Epithelial cell of prostate (primary cell): ENCODE measurements around the gene SERPING1.
"Not testable (repeated sequence)": the region's sequence is repeated elsewhere in the genome, so short reads cannot be mapped to it uniquely, and the experiment has no call there.

ENCODE experiments used
- DNase-seq: peaks from one replicate; pipeline ENCODE4 v3.0.0-alpha.2; 2011; ENCODE audit warnings: low read depth, low spot score
- H3K27ac ChIP-seq: fragments of 450-650 bp; 2 replicates; pipeline ENCODE4 v1.5.1; 2017; ENCODE audit warnings: mild to moderate bottlenecking

The SERPING1 gene

DNA sequence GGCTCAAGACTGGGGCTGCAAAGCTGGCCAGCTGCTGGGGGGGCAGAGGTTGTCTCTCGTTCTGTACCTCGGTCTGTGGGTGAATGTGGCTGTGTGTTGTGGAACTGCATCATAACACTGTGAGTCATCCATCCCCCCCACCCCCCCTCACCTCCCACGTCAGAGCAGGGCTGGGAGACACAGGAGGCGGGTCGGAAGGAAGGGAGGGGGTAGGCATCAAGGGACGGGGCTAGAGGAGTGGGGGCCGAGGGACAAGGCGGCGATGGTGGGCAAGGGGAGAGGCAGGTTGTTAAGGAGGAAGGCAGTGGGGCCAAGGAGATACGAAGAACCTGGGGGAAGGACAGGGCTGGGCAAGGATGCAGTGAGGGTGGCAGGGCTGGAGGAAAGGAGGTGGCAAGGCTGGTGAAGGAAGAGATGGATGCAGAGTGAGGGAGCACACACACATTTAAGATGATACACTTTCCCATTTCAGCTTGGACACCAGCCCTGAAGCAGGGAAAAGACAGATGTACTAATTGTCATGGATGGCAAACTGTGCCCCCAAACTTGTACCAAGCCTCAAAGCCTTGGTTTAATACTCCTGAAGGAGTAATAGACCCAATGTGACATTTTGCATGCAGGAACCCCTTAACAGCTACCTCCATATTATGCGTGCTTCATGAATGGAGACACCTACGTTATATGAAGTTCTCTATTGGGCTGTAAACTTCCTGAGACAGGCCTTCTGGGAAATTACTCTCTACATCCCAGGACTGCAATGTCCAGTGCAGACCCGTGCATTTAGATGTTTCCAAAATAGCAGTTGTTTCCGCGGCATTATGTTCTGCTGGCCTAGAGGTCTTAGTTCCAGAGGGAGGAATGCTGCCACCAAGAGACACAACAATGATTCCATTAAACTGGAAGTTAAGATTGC is 52.6 kb downstream of the SERPING1 start, which contains the start of gene YPEL4:
Gene YPEL4, minus strand, starts transcription at position 87 of the 913 bp plus-strand sequence. CDS start 2,805 bp downstream, outside the sequence.
- DNase-seq = no peak
- H3K27ac ChIP-seq = peak within 1 kb of the TSS; percentile 42

GRCh38 chr11:57650739-57651090 is 53.2 kb downstream of the SERPING1 start:
- peak overlapping the region; percentile 42 for H3K27ac ChIP-seq
- DNase-seq = no peak

DNA sequence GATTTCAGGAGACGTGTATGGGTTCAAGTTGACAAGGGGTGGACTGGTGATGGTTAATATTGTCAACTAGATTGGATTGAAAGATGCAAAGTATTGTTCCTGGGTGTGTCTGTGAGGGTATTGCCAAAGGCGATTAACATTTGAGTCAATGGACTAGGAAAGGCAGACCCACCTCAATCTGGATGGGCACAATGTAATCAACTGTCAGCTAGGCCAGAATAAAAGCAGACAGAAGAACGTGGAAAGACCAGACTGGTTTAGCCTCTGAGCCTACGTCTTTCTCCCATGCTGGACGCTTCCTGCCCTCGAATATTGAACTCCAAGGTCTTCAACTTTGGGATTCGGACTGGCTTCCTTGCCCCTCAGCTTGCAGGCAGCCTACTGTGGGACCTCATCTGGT is 53.9 kb downstream of the SERPING1 start:
- peak overlapping the region; percentile 42 for H3K27ac ChIP-seq
- DNase-seq = no peak

DNA sequence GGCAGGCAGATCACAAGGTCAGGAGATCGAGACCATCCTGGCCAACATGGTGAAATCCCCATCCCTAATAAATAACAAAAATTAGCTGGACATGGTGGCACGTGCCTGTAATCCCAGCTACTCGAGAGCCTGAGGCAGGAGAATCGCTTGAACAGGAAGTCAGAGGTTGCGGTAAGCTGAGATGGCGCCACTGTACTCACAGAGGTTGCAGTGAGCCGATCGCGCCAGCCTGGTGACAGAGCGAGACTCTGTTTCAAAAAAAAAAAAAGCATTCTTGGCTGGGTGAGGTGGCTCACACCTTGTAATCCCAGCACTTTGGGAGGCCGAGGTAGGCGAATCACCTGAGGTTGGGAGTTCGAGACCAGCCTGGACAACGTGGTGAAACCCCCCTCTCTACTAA is 54.7 kb downstream of the SERPING1 start:
- not testable (repeated sequence) for H3K27ac ChIP-seq, DNase-seq

DNA sequence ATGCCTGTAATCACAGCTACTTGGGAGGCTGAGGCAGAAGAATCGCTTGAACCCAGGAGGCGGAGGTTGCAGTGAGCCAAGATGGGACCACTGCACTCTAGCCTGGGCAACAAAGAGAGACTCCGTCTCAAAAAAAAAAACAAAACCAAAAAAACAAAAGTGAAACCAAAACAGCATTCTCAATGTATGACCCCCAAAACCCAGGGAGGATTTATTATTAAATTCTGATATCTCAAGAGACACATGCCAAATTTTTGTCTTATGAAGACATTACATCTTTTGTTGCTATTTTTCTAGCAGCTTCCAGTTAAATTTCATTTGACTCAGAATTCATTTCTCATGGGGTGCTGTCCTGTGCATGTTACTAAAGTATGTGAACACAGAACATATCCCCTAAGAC is 55.2 kb downstream of the SERPING1 start:
- H3K27ac ChIP-seq = no peak overlapping the region
- no peak for DNase-seq

DNA sequence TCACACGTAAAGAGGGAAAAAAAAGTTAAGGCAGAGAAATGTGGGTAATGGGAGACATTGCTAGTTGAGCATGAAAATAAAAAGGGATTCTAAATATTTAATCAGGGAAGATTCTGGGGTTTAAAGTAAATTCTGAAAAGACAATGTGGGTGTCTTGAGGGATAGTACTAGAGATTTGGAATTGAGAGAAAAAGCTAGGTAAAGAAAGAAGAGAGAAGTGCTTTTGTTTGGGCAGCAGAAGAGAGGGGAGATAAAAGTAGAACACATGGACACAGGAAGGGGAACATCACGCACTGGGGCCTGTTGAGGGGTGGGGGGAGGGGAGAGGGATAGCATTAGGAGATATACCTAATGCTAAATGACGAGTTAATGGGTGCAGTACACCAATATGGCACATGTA is 55.7 kb downstream of the SERPING1 start:
- H3K27ac ChIP-seq = no peak overlapping the region
- DNase-seq = no peak

DNA sequence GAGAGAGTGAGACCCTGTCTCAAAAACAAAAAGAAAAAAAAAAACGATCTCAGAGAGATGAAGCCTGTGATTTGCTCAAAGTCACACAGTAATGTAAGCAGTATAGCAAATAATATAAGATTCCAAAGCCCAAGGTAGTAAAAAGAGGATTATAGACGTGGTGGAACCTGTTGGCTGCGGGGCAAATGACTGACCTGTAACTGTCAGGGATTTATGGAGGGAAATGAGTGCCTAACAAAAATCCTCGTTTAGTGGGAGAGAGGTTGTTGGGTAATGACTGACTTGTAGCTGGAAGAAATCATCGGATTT is 59.4 kb downstream of the SERPING1 start:
- H3K27ac ChIP-seq = peak overlapping the region; percentile 77
- DNase-seq = no peak

DNA sequence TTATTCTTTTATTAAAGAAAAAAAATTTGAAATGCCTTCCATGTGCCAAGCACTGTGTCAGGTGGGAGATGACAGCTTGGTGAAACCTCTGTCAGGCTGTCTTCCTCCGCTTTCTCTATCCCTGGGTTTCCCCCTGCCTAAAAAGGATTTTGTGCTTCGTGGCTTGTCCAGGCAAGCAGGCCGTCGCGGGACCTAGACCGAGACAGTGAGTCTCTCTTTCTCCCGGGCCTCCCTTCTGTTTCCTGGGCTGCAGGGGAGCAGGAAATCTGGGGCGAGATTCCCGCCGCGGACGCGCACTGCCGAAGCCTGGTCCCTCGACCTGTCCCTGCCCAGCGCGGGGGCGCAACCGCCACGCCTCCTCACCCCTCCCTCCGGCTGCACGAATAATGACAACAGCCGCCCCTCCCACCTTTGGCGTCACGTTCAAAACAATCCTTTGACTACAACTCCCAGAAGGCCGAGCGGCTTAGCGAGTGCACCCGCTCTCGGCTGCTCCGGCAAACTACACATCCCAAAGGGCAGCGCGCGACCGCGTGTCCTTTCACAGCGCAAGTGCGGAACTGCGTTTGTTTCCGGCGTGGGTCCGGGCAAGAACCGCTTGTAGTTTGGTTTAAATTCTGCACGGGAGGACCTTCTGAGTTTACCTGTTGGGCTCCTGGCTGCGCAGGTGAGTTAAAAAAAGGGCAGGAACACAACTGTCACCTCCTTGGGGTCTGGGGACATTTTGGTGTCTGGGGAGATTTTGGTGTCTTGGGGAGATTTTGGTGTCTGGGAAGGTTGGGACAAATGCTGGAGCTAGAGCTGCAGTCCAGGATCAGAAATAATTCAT is 59.9 kb downstream of the SERPING1 start, which contains the start of gene CLP1:
Gene CLP1, plus strand, starts transcription at position 569 of the 829 bp plus-strand sequence. CDS start 1,715 bp downstream, outside the sequence.
- DNase-seq = peak; percentile 96
- H3K27ac ChIP-seq = peak within 1 kb of the TSS; percentile 77

DNA sequence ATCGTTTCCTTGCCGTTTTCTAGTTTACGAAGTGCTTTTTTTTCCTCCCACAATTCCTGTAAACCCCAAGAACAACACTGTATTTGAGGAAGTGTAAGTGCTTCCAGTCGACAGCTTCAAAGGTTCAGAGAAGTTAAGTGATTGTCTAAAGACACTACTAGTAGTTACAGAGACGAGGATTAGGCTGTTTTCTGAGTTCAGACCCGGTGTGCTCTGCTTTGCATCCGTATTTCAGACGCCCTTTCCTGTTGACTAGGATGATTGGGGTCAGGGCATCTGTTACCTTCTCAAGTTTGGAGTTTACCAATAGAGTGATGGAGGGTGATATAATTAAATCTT is 60.5 kb downstream of the SERPING1 start:
- no peak for DNase-seq
- H3K27ac ChIP-seq = peak overlapping the region; percentile 77

- H3K27ac ChIP-seq = no peak overlapping the region
- no peak for DNase-seq
Measured at GRCh38 chr11:57659669-57660068, 62.2 kb downstream of the SERPING1 start.

DNA sequence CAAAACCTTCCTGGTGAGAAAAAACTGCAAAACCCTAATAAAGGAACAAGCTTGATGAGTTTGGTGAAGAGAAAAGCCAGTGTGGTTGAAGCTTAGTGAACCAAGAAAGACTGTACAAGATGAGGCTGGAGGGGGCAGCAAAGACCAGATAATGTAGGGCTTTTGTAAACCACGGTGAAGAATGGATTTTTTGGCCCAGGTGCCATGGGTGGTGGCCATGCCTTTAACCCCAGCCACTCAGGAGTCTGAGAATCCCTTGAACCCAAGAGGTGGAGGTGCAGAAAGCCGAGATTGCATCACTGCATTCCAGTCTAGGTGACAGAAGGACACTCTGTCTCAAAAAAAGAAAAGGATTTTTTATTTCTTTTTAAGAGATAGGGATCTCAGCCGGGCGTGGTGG is 65.4 kb downstream of the SERPING1 start:
- no peak for DNase-seq
- H3K27ac ChIP-seq = no peak overlapping the region

GRCh38 chr11:57663975-57664374 is 66.5 kb downstream of the SERPING1 start:
- no peak for DNase-seq
- no peak overlapping the region for H3K27ac ChIP-seq
